ENCODE measurements around the gene RALY. TPM values are rescaled to one million over a fixed set of nuclear protein-coding genes. Genes with fewer than 3 reads are reported as not detected.
A peak's percentile ranks its signal among the peaks of the same experiment; 100 is the strongest.

RALY gene
- polyA plus RNA-seq, 1 donor from 2014 or later: 218 TPM

DNA sequence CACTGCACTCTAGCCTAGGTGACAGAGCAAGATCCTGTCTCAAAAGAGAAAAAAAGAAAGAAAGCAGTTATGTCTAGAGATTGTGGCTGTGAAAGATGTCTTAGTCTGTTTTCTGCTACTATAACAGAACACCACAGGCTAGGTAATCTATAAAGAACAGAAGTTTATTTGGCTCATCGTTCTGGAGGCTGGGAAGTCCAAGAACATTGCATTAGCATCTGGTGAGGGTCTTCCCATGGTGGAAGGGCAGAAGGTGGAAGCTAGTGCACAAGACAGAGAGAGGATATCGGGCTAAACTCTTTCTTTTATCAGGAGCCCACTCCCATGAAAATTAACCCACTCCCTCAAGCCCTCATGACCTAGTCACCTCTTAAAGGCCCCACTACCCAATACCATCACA, 16.2 kb upstream of the RALY start:
- H3K27ac Mint-ChIP-seq: peak overlapping the region in 1 of 3 donors; percentile 17
- H3K27me3 Mint-ChIP-seq: peaks cover 8% of the 10 kb centered on the region
- H3K9me3 Mint-ChIP-seq: peaks cover 0 to 8% (median 3%) of the 10 kb centered on the region in 3 donors
- no peak overlapping the region for H3K4me3 Mint-ChIP-seq
- H3K4me1 Mint-ChIP-seq: no peaks in the 10 kb centered on the region
- peaks cover 2% of the 10 kb centered on the region for H3K36me3 Mint-ChIP-seq

DNA sequence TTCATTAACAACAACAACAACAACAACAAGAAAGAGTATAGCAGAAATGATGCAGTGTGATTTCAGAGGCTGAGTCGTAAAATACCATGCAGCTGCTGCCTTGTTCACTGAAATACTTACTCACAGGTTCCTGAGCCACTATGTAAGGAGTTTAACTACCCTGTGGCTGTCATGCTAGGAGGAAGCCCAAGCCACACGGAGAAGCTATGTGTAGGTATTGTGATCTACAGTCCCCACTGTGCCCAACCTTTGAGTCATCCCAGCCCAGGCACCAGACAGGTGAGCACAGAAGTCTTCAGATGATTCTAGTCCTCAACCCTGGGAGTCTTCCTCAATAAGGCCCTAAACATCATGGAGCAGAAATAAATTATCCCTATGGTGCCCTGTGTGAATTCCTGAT, 14.6 kb upstream of the RALY start:
- no peaks in the 10 kb centered on the region for H3K4me1 Mint-ChIP-seq
- peaks cover 0 to 8% (median 3%) of the 10 kb centered on the region in 3 donors for H3K9me3 Mint-ChIP-seq
- H3K36me3 Mint-ChIP-seq: peaks cover 5% of the 10 kb centered on the region
- H3K4me3 Mint-ChIP-seq: no peak overlapping the region
- peaks cover 8% of the 10 kb centered on the region for H3K27me3 Mint-ChIP-seq
- H3K27ac Mint-ChIP-seq: no peak overlapping the region

DNA sequence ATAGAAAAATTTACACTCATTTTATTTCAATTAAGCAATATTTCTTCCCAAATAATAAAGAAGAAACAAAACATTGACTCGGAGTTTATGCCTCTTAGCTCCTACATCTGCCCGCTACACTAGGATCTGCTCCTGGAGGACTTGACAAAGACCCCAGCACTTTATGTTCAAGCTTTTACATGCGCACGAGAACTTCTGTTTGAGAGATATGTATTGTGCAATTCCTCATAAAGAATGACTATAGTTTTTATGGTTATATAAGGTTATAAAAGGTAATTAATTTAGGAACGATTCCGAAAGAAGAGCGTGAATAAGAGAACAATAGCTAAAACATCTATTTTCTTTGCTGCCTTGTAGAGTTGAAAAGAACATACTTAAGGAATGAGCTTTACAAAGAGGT, 12.4 kb upstream of the RALY start:
- H3K4me3 Mint-ChIP-seq: no peak overlapping the region
- peaks cover 5% of the 10 kb centered on the region for H3K36me3 Mint-ChIP-seq
- peaks cover 8% of the 10 kb centered on the region for H3K27me3 Mint-ChIP-seq
- no peaks in the 10 kb centered on the region for H3K4me1 Mint-ChIP-seq
- no peak overlapping the region for H3K27ac Mint-ChIP-seq
- peaks cover 0 to 8% (median 3%) of the 10 kb centered on the region in 3 donors for H3K9me3 Mint-ChIP-seq

DNA sequence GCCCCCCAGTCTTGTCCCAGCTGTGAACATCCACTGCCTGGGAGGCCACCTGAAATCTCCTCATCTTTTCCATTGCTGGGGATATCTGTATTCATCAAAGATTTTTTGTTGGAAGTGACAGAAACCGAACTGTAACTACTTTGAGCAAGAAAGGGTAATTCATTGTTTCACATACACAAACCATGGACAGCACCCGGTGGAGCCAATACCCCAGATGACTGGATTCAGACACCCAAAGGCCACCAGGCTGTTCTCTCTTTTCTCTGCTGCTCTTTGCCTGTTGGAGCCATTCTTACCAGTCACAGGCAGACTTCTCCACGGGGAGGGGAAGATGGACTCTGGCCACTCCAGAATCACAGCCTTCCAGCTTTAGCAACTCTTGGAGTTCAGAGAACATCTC, 11.7 kb upstream of the RALY start:
- Mint-ChIP-seq H3K27me3 (peaks cover 8% of the 10 kb centered on the region), H3K4me1 (no peaks in the 10 kb centered on the region), H3K9me3 (peaks cover 0 to 8% (median 3%) of the 10 kb centered on the region in 3 donors), H3K36me3 (peaks cover 5% of the 10 kb centered on the region), H3K4me3 (no peak overlapping the region), H3K27ac (no peak overlapping the region)

DNA sequence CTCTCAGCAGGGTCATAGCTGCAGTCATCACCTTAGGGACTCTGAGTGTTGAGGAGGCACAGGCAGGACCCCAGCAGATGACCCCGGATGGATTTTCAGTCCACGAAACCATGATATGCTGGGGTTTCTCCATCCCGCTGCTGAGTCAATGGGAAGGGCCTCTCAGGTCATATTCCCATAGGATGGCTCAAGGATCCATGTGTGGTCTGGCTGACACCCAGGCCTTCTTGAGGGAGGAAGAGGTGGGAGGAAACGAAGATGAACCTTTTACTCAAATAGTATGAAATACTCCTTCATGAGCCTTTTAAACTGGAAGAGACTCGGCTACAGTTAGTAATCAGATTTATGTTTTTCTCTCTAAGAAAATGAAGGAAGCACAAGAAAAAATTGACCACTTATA, 10.3 kb upstream of the RALY start:
- Mint-ChIP-seq H3K27ac (no peak overlapping the region), H3K9me3 (no peaks in the 10 kb centered on the region), H3K27me3 (peaks cover 6% of the 10 kb centered on the region), H3K4me1 (no peaks in the 10 kb centered on the region), H3K36me3 (peaks cover 3% of the 10 kb centered on the region), H3K4me3 (no peak overlapping the region)

DNA sequence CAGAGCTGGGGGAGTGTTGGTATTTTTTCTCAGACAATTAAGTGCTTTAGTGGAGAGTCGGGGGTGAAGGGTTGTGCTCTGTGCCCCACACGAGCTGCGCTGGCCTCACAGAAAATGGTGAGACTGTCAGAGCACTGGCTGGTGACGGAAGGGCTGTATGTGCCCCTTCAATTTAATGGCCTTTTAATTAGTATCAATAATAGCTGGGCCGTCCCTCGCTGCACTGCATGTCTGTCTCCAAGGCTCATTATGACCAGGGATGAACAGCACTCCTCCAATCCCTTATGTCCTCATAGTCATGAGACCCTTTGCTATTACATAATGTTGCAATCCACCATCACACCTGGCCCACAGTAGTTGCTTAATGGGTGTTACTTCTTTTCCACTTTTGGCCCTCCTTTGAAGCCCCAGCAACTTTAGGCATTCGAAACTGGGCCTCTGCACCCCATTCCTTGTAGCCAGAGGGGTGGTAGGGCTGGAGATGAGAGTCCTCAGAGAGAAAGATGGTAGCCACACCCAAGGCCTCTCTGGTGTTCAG, 9.5 kb upstream of the RALY start:
- peaks cover 4% of the 10 kb centered on the region for H3K36me3 Mint-ChIP-seq
- H3K27ac Mint-ChIP-seq: peak overlapping the region in 1 of 3 donors; percentile 59
- peaks cover 0 to 2% (median 0%) of the 10 kb centered on the region in 3 donors for H3K9me3 Mint-ChIP-seq
- H3K4me1 Mint-ChIP-seq: peaks cover 0 to 4% (median 2%) of the 10 kb centered on the region in 3 donors
- no peak overlapping the region for H3K4me3 Mint-ChIP-seq
- H3K27me3 Mint-ChIP-seq: peaks cover 3% of the 10 kb centered on the region

DNA sequence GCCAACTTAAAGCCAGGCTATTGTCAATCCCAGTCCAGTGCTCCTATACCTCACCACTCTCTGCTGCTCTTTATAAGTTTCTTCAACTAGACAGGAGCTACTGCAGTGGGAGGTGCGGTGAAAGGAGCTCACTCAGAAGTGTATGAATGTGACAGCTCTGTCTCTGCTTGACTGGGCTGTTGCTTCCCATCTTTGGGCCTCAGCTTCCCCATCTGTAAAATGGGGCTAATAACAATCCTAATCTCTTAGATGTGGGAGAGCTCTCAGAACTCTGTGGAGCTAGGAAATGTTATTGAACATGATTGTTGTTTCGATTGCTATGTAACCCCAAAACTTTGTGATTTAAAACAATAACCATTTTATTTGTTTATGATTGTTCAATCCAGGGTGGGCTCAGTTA, 8.4 kb upstream of the RALY start:
- Mint-ChIP-seq H3K27ac (no peak overlapping the region), H3K9me3 (peaks cover 0 to 2% (median 0%) of the 10 kb centered on the region in 3 donors), H3K4me3 (no peak overlapping the region), H3K4me1 (peaks cover 0 to 10% (median 7%) of the 10 kb centered on the region in 3 donors), H3K36me3 (peaks cover 6% of the 10 kb centered on the region), H3K27me3 (no peaks in the 10 kb centered on the region)

DNA sequence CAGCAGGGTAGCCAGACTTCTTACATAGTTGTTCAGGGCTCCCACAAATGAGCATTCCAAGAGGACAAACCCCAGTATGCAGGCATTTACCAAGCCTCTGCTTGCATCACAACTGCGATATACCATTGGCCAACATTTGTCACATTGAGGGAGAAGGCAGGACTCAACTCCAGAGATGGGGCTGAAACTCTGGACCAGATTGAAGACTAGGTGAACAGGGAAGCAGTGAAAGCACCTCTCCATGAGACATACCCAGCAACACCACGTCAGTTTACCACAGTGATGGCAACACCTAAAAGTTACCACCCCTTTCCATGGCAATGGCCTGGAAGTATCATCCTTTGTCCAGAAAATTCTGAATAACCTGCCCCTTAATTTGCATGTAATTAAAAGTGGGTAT, 7.9 kb upstream of the RALY start:
- no peaks in the 10 kb centered on the region for H3K27me3 Mint-ChIP-seq
- peaks cover 0 to 2% (median 0%) of the 10 kb centered on the region in 3 donors for H3K9me3 Mint-ChIP-seq
- H3K36me3 Mint-ChIP-seq: peaks cover 6% of the 10 kb centered on the region
- no peak overlapping the region for H3K4me3 Mint-ChIP-seq
- peak overlapping the region in 1 of 3 donors; percentile 47 for H3K27ac Mint-ChIP-seq
- H3K4me1 Mint-ChIP-seq: peaks cover 0 to 10% (median 7%) of the 10 kb centered on the region in 3 donors

DNA sequence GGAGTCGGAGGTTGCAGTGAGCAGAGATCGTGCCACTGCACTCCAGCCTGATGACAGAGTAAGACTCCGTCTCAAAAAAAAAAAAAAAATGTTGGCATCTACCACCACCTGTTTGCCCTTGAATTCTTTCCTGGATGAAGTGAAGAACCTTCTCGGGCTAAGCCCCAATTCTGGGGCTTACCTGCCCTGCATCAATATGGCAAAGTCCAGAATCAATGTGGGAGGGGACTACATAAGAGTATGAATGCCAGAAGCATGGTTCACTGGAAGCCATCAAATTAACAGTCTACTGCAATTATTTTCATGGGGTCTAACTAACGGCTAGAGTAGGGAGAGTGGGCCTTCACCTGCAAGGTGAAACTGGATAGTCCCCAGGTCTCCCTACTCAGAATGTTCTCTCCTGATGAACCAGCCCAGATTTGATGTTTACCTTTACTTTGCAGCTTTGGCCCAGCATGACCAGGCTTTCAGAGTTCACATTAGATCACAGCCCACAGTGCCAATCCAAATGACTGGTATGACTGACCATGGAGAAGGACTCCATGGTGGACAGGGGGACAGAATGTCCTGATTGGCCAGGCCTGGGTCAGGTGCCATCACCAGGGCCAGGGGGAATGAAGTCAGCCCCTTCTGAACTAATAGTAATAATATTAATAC, 7.0 kb upstream of the RALY start:
- no peak overlapping the region for H3K27ac Mint-ChIP-seq
- H3K4me3 Mint-ChIP-seq: peak overlapping the region in 1 of 4 donors; percentile 19

DNA sequence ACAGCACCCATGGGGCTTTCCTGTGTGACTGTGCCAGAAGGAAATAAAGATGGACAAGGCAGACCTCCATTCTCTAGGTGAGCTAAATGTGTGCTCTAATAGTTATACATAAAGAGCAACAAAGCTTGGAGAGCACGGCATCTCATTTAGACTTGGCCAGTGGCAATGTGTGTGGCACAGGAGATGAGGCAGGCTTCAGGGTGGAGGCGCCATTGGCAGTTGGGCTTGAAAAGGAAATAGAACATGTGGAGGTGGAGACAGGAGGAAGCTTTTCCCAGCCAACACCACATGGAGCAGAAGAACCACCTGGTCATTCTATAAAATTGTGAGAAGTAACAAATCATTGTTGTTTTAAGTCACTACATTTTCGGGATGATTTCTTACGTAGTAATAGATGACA, 3.6 kb upstream of the RALY start:
- Mint-ChIP-seq H3K27ac (no peak overlapping the region), H3K4me3 (peak overlapping the region in 2 of 4 donors; percentile 12 to 34), H3K4me1 (peaks cover under 1 to 25% (median 21%) of the 10 kb centered on the region in 3 donors), H3K27me3 (no peaks in the 10 kb centered on the region), H3K36me3 (peaks cover 3% of the 10 kb centered on the region), H3K9me3 (peaks cover 0 to 2% (median 0%) of the 10 kb centered on the region in 3 donors)

More for the DNA sequence above, 7.0 kb upstream of the RALY start:
- H3K4me1 Mint-ChIP-seq: peaks cover 0 to 13% (median 10%) of the 10 kb centered on the region in 3 donors
- H3K36me3 Mint-ChIP-seq: peaks cover 6% of the 10 kb centered on the region
- peaks cover 0 to 2% (median 0%) of the 10 kb centered on the region in 3 donors for H3K9me3 Mint-ChIP-seq
- H3K27me3 Mint-ChIP-seq: no peaks in the 10 kb centered on the region

DNA sequence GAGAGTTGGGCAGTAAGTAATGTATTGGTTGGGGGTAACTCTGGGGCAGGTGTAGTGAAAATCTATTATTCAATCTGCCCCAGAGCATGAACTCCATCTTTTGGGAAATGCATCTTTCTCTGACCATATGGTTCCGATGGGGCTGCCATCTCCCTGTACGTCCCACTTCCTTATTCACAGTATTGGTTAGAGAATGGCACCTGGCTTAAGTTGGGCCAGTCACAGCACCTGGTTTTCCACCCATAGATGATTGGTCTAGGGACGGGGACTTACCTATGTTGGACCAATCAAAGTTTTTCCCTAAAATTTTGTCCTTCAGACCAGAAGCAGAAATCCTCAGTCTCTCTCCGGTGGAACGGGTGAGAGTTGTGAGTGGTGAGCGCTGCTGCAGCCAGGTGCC, 2.2 kb upstream of the RALY start:
- Mint-ChIP-seq H3K4me1 (peaks cover 12 to 36% (median 32%) of the 10 kb centered on the region in 3 donors), H3K27me3 (no peaks in the 10 kb centered on the region), H3K9me3 (peaks cover 0 to 2% (median 0%) of the 10 kb centered on the region in 3 donors), H3K36me3 (peaks cover 3% of the 10 kb centered on the region), H3K4me3 (peak overlapping the region; percentile 94 to 100 (median 97)), H3K27ac (peak overlapping the region in 1 of 3 donors; percentile 66)

DNA sequence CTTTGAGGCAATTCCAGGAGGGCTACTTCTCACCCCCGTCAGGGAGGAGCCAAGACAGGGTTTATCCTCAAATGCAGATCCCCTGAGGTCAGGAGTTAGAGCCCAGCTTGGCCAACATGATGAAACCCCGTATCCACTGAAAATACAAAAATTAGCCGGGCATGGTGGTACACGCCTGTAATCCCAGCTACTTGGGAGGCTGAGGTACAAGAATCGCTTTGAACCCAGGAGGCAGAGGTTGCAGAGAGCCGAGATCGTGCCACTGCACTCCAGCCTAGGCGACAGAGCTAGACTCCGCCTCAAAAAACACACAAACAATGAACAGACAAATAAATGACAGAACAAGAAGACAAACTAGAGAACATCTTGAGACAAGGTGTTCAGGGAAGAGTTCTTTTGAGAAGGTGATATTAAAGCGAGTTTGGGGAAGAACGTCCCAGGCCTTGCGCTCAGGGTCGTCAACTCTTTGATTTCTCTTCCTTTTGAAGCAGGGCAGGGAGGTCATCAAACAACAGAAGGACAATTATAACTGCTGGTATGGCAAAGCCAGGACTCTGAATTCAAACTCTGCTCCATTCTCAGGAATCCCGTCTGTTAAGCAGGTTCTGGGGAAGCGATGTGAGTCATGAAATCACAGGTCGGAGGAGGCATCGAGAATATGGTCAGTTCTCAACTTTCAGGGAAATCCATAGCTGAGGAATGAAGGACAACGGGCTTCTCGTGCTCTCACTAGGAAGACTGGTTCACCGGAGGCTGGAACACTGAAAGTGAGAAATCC, 1.4 kb upstream of the RALY start:
- H3K4me1 Mint-ChIP-seq: peaks cover 16 to 44% (median 37%) of the 10 kb centered on the region in 3 donors
- H3K4me3 Mint-ChIP-seq: peak overlapping the region; percentile 94 to 100 (median 97)

DNA sequence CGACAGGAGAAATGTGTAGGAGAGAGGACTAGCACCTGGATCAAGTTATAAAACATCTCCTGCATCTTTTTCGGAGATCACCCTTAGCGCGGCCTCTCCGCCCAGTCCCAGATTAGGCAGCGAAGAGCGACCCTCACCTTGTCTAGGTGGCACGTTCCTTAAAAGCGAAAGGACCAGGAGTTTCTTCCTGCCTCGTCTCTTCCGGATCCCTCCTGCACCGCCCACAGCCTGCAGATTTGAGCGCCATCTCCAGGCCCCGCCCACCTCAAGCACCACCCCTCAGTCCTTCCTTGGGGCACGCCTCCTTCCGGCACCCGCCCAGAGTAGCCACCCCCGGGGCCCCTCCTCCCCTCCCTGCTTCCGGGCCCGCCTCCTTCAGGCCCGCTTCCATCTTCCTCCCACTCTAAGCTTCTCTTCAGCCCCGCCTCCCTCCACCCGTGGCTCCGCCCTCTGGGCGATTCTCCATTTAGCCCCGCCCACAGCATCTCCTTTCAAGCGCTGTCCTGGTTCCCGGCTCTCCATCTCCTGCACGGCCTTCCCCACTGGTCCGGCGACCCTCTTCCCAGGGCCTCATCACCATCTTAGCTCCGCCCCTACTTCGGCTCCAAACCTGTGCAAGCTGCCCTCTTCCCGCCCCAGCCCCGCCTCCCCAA, 662 bp upstream of the RALY start:
- Mint-ChIP-seq H3K27me3 (no peaks in the 10 kb centered on the region), H3K9me3 (peaks cover 0 to 2% (median 0%) of the 10 kb centered on the region in 3 donors), H3K36me3 (peaks cover 3% of the 10 kb centered on the region), H3K4me1 (peaks cover 23 to 51% (median 41%) of the 10 kb centered on the region in 3 donors), H3K4me3 (peak overlapping the region; percentile 94 to 100 (median 97)), H3K27ac (peak overlapping the region; percentile 94 to 99 (median 98))

More for the DNA sequence above, 1.4 kb upstream of the RALY start:
- Mint-ChIP-seq H3K9me3 (peaks cover 0 to 2% (median 0%) of the 10 kb centered on the region in 3 donors), H3K36me3 (peaks cover 3% of the 10 kb centered on the region), H3K27ac (peak overlapping the region; percentile 94 to 99 (median 98)), H3K27me3 (no peaks in the 10 kb centered on the region)

DNA sequence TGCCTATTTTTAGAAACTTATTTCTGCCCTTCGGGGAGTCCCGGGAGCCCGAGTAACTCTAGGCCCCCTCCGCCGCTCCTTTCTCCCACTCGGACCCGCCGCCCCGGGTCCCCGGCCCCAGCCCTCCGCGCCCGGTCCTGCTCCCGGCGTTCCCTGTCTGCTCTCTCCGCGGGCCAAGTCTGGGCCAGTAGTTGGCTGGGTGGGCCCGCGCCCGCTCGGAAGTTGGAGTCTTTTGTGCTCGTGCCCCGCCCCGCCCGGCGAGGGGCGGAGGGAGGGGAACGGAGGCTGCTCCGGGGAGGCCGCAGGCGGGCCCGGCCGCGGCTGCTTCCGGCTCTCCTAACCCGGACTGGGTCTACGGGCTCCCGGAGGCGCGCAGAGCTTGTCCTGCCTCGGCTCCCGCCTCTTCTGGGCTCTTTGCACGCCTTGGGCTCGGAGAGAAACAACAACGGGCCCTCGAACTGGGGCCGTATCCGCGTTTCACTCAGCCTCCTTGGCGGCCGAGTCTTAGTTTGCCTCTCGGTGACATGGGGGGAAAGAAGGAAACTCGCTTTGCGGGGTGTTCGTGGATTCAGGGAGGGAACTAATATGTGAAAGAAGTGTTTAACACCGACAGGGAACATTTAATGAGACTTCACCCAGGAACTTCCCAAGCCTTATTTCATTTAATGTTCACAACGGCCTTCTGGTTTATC, 657 bp downstream of the RALY start:
- no peaks in the 10 kb centered on the region for H3K27me3 Mint-ChIP-seq
- H3K9me3 Mint-ChIP-seq: no peaks in the 10 kb centered on the region
- H3K36me3 Mint-ChIP-seq: peaks cover 3% of the 10 kb centered on the region
- peak overlapping the region; percentile 94 to 99 (median 97) for H3K27ac Mint-ChIP-seq
- H3K4me1 Mint-ChIP-seq: peaks cover 33 to 57% (median 49%) of the 10 kb centered on the region in 3 donors
- peak overlapping the region; percentile 94 to 100 (median 96) for H3K4me3 Mint-ChIP-seq
